Ectodermal cell (in vitro differentiated cells): Measurements from ENCODE around the gene SLC8A1.

Experiments
- H3K27ac ChIP-seq: 2 replicates; pipeline ENCODE4 v1.7.0; 2013; ENCODE audit warnings: mild to moderate bottlenecking, low read depth, low read length; ENCODE audit not compliant: insufficient read depth, poor library complexity, severe bottlenecking
- H3K27me3 ChIP-seq: 2 replicates; pipeline ENCODE4 v1.7.0; 2013; ENCODE audit warnings: mild to moderate bottlenecking, low read length; ENCODE audit not compliant: insufficient read depth, control insufficient read depth, poor library complexity, severe bottlenecking
- H3K36me3 ChIP-seq: one replicate; pipeline ENCODE4 v1.7.0; 2013; ENCODE audit warnings: low read length; ENCODE audit not compliant: control insufficient read depth, insufficient read depth
- H3K4me1 ChIP-seq: one replicate; pipeline ENCODE4 v1.7.0; 2013; ENCODE audit warnings: low read length; ENCODE audit not compliant: control insufficient read depth, insufficient read depth
- H3K4me3 ChIP-seq: 2 replicates; pipeline ENCODE4 v1.7.0; 2013; ENCODE audit warnings: low read depth, low read length, control low read depth; ENCODE audit not compliant: insufficient read depth
- H3K9me3 ChIP-seq: 2 replicates; pipeline ENCODE4 v1.7.0; 2013; ENCODE audit warnings: mild to moderate bottlenecking, low read length, moderate library complexity; ENCODE audit not compliant: control insufficient read depth
- WGBS, 2 experiments: methylation state at CpG; one replicate each; pipeline ENCODE4 v1.1.7; 2013; ENCODE audit warnings: missing lambda C conversion rate in 2 of 2; 5-methylcytosine and 5-hydroxymethylcytosine counted together

Gene SLC8A1

GRCh38 chr2:40428439-40428838 is 23.5 kb downstream of the SLC8A1 start:
- H3K27me3 ChIP-seq: no peaks in the 10 kb centered on the region
- H3K4me3 ChIP-seq: no peak overlapping the region
- H3K27ac ChIP-seq: no peak overlapping the region
- WGBS, 2 experiments: 93 to 96% methylated on average over 6 of the region's 6 CpGs
- no peaks in the 10 kb centered on the region for H3K9me3 ChIP-seq
- H3K4me1 ChIP-seq: no peaks in the 10 kb centered on the region
- no peaks in the 10 kb centered on the region for H3K36me3 ChIP-seq

- whole genome bisulfite sequencing, 2 experiments: 95 to 96% methylated on average over 4 to 5 of the region's 5 CpGs
- H3K27me3 ChIP-seq: no peaks in the 10 kb centered on the region
- H3K27ac ChIP-seq: no peak overlapping the region
- no peaks in the 10 kb centered on the region for H3K4me1 ChIP-seq
- no peak overlapping the region for H3K4me3 ChIP-seq
- H3K9me3 ChIP-seq: no peaks in the 10 kb centered on the region
- H3K36me3 ChIP-seq: no peaks in the 10 kb centered on the region
Observed at GRCh38 chr2:40421631-40422297, 30.1 kb downstream of the SLC8A1 start.

- no peaks in the 10 kb centered on the region for H3K27me3 ChIP-seq
- H3K9me3 ChIP-seq: no peaks in the 10 kb centered on the region
- H3K4me3 ChIP-seq: no peak overlapping the region
- WGBS, 2 experiments: 89 to 94% methylated on average over 3 of the region's 3 CpGs
- H3K36me3 ChIP-seq: no peaks in the 10 kb centered on the region
- H3K27ac ChIP-seq: no peak overlapping the region
- no peaks in the 10 kb centered on the region for H3K4me1 ChIP-seq
Observed at GRCh38 chr2:40420478-40420877, 31.4 kb downstream of the SLC8A1 start.

- H3K27me3 ChIP-seq: no peaks in the 10 kb centered on the region
- 89 to 99% methylated on average over 2 of the region's 2 CpGs for WGBS, 2 experiments
- H3K4me3 ChIP-seq: no peak overlapping the region
- no peak overlapping the region for H3K27ac ChIP-seq
- H3K9me3 ChIP-seq: no peaks in the 10 kb centered on the region
- H3K36me3 ChIP-seq: no peaks in the 10 kb centered on the region
- H3K4me1 ChIP-seq: no peaks in the 10 kb centered on the region
Observed at GRCh38 chr2:40419364-40419762, 32.5 kb downstream of the SLC8A1 start.

GRCh38 chr2:40418614-40419363 is 33.1 kb downstream of the SLC8A1 start:
- H3K9me3 ChIP-seq: no peaks in the 10 kb centered on the region
- H3K4me1 ChIP-seq: no peaks in the 10 kb centered on the region
- no peaks in the 10 kb centered on the region for H3K27me3 ChIP-seq
- H3K4me3 ChIP-seq: no peak overlapping the region
- H3K27ac ChIP-seq: no peak overlapping the region
- H3K36me3 ChIP-seq: no peaks in the 10 kb centered on the region
- 91 to 92% methylated on average over 5 of the region's 5 CpGs for WGBS, 2 experiments

- H3K27me3 ChIP-seq: no peaks in the 10 kb centered on the region
- H3K4me3 ChIP-seq: no peak overlapping the region
- H3K9me3 ChIP-seq: no peaks in the 10 kb centered on the region
- 92 to 94% methylated on average over 1 of the region's 1 CpG for WGBS, 2 experiments
- H3K4me1 ChIP-seq: no peaks in the 10 kb centered on the region
- no peak overlapping the region for H3K27ac ChIP-seq
- no peaks in the 10 kb centered on the region for H3K36me3 ChIP-seq
Observed at GRCh38 chr2:40416486-40416885, 35.4 kb downstream of the SLC8A1 start.

- no peaks in the 10 kb centered on the region for H3K4me1 ChIP-seq
- H3K4me3 ChIP-seq: no peak overlapping the region
- no peaks in the 10 kb centered on the region for H3K27me3 ChIP-seq
- H3K36me3 ChIP-seq: no peaks in the 10 kb centered on the region
- no peak overlapping the region for H3K27ac ChIP-seq
- WGBS, 2 experiments: 80 to 92% methylated on average over 2 of the region's 2 CpGs
- no peaks in the 10 kb centered on the region for H3K9me3 ChIP-seq
Observed at GRCh38 chr2:40415391-40415790, 36.5 kb downstream of the SLC8A1 start.

- Histone ChIP-seq H3K36me3 (no peaks in the 10 kb centered on the region), H3K27me3 (no peaks in the 10 kb centered on the region), H3K4me1 (no peaks in the 10 kb centered on the region), H3K9me3 (no peaks in the 10 kb centered on the region), H3K27ac (no peak overlapping the region), H3K4me3 (no peak overlapping the region)
- WGBS, 2 experiments: 93 to 100% methylated on average over 1 of the region's 1 CpG
Observed at GRCh38 chr2:40412456-40412855, 39.4 kb downstream of the SLC8A1 start.

GRCh38 chr2:40410695-40411094 is 41.2 kb downstream of the SLC8A1 start:
- H3K27me3 ChIP-seq: no peaks in the 10 kb centered on the region
- no peaks in the 10 kb centered on the region for H3K9me3 ChIP-seq
- H3K27ac ChIP-seq: no peak overlapping the region
- WGBS, 2 experiments: 86 to 94% methylated on average over 1 of the region's 1 CpG
- no peak overlapping the region for H3K4me3 ChIP-seq
- H3K4me1 ChIP-seq: no peaks in the 10 kb centered on the region
- H3K36me3 ChIP-seq: no peaks in the 10 kb centered on the region

- Histone ChIP-seq H3K27me3 (no peaks in the 10 kb centered on the region), H3K27ac (no peak overlapping the region), H3K4me1 (no peaks in the 10 kb centered on the region), H3K4me3 (no peak overlapping the region), H3K9me3 (no peaks in the 10 kb centered on the region), H3K36me3 (no peaks in the 10 kb centered on the region)
- 78 to 89% methylated on average over 2 of the region's 2 CpGs for WGBS, 2 experiments
Observed at GRCh38 chr2:40409734-40410133, 42.2 kb downstream of the SLC8A1 start.
